Jurkat, Clone E6-1 (cell line): ENCODE measurements around the gene USP6NL.

Experiments
- DNase-seq: peaks from one replicate; pipeline ENCODE4 v3.0.0-alpha.2; 2011; ENCODE audit warnings: low read depth, low spot score
- H3K4me3 ChIP-seq: 2 replicates; pipeline ENCODE4 v1.5.1; 2011; ENCODE audit warnings: mild to moderate bottlenecking, low read length, control low read depth, moderate library complexity

Gene USP6NL

GRCh38 chr10:11598712-11599397, 12.6 kb downstream of the USP6NL start:
- no peak overlapping the region for H3K4me3 ChIP-seq
- DNase-seq, result no peak

GRCh38 chr10:11597470-11597869, 14.0 kb downstream of the USP6NL start:
- no peak for DNase-seq

DNA sequence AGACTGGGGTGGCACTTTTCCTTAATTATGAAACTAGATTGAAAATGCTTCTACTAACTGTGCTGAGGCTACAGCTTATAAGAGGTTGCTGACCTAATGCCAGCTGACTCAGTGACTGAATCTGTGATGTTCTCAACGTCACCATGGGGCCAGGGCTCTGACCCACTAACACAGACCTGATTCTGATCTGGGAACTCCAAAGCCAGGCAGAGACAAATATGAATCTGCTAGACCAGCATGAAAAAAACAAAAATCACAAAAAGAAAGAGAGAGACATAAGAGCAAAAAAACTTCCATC, 16.1 kb downstream of the USP6NL start:
- no peak overlapping the region for H3K4me3 ChIP-seq
- no peak for DNase-seq

More at GRCh38 chr10:11597470-11597869, 14.0 kb downstream of the USP6NL start:
- H3K4me3 ChIP-seq, result no peak overlapping the region

DNA sequence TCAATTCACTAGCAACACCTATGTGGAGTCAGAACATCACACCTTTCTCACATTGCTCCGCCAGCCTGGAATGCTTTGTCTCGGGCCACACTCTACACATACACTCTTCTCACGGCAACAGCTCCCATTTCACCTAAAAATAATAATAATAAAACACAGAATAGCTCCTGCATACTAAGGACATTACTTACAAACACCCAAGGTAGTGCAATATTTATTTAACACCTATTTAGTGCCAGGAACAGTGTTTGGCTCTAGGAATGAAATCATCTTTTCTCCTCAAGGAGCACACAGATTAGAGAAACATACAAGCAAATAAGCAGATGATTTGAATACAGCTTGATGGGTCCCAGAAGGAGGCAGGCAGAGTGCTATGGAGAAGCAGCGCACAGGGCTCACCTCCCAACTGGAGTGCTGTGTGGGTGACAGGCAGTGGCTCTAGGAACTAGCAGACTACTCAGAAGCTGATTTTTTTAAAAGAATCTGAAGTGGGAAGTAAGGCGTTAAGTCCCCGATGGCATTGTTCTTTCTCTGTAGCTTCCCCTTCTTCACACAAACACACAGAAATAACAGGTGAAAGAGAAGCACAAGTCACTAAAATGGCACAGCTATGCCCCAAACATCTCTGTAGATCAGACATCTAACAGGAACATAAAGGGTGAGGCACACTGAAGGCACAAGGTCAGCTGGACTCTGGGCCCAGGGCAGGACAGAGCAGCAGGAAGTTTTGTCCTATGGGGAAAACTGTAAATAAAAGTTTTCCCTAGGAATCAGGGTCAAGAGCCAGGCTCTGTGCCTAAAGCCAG, 16.7 kb downstream of the USP6NL start:
- H3K4me3 ChIP-seq, result no peak overlapping the region
- DNase-seq, result no peak

GRCh38 chr10:11593612-11594011, 17.8 kb downstream of the USP6NL start:
- no peak overlapping the region for H3K4me3 ChIP-seq
- no peak for DNase-seq

DNA sequence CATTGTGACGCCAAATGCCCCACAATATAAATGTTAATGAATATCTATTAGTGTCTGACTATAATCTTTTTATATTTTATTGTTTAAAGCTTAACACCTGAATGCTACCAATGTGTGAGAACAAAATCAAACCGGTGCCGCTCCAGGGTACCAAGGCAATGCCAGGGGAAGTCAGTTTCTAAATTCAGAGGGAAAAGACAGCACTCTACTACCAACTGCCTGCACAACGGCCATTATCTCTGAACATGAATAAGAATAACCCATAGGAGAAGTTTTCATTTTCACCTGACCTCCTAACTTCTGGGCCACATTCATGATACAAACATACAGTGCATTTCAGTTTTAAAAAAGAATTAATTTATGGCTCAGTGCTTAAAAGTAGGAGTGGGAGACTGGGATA, 21.7 kb downstream of the USP6NL start:
- DNase-seq, result no peak

GRCh38 chr10:11588873-11589574, 22.4 kb downstream of the USP6NL start:
- DNase-seq, result no peak
- no peak overlapping the region for H3K4me3 ChIP-seq

More for the DNA sequence above, 21.7 kb downstream of the USP6NL start:
- H3K4me3 ChIP-seq, result no peak overlapping the region

DNA sequence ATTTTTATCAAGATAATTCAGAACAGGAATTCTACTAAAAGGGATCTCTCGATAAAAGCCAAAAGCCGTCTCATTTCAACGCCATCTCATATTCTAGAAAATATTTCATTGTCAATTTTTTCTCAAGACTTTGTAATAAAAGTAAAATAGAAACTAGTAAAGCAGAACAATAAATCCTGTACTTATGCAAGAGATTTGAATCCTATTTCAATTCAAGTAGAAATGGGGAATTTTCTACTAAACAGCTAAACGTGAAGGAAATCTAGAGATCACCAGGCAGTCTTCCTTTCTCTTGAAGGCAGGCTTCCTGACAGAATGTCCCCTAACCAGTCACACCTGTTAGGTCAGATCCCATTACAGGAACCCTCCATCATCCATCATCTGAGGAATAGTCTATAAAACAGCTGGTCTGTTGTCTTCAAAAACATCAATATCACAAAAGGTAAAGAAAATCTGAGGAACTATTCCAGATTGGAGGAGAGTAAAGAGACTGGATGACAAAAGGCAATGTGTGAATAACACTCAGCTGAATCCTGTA, 23.7 kb downstream of the USP6NL start:
- no peak for DNase-seq

GRCh38 chr10:11586170-11586569, 25.3 kb downstream of the USP6NL start:
- DNase-seq, result no peak
- H3K4me3 ChIP-seq, result no peak overlapping the region

More for the DNA sequence above, 23.7 kb downstream of the USP6NL start:
- no peak overlapping the region for H3K4me3 ChIP-seq

DNA sequence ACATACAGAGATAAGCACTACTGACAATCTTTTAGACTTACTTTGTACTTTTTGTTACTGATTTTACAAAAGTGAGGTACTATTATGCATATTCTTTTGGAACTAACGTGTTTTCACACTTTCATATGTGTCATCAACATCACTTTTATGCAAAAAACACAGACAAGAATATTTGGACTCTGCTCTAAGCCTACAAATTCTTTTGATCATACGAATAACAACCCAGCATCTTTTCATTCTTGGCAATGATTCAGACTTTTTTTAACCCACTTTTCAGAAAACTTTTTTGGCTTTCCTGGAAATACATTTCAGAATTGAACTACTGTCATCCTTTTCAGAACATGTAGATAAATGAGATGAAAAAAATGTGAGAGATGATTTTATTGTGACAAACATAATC, 30.2 kb downstream of the USP6NL start:
- no peak overlapping the region for H3K4me3 ChIP-seq
- DNase-seq, result no peak

DNA sequence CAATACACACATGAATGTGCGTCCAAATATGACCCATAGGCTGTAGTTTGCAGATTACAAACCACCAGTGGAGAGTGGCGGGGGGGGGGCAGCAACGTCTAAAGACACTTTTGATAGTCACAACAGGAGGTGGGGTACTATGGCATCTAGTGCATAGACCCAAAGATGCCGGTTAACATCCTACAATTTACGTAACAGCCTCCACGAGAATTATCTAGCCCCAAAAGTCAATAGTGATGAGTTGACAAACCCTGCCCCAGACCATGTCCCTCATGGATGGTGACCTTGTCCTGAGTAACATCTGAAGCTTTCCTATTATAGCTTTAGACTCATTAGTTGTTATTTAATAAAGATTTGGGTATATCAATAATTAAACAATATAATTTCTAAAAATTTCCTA, 31.6 kb downstream of the USP6NL start:
- DNase-seq, result no peak

DNA sequence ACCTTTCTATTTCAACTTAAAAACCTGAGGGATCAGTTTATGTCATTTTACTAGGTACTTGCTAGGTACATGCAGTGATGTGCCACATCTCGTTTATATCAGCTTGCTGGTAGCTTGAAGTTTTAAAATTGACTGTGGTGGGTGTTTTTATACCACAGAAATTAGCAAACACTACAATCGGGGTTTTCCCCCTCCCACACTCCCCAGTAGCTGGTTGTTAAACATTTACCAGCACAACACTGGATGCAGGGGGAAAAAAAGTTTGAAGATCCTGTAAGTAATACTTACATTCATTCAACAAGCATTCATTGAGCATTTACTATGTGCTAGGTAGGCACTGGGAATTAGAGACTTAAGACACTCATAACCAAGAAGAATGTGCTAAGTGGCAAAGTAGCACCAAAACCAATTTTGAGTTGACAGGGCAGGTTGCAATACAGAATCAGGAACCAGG, 32.6 kb downstream of the USP6NL start:
- DNase-seq, result no peak

More for the DNA sequence above, 31.6 kb downstream of the USP6NL start:
- no peak overlapping the region for H3K4me3 ChIP-seq

DNA sequence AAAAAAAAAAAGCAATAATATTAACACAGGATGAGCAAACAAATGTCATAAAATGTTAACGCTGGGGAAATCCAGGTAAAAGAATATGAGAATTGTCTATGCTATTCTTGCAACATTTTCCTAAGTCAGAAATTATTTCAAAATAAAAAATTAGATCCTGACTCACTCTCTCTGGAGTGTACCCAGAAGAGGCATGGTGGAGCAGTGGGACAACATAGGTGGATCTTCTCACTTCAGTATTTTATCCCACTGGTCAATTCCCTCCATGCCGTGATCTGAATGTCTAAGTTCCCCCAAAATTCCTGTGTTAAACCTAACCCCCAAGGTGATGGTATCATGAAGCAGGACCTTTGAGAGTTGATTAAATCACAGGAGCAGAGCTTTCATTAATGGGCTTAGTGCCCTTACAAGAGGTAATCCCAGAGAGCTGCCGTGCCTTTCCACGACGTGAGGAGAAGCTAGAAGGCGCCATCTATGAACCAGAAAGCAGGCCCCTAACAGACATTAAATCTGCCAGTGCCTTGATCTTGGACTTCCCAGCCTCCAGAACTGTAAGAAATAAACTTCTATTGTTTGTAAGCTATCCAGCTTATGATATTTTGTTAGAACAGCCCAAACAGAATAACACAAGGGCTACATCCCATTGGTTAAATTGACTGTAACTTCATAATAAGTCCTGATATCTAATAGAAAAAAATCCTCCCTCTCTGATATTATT, 35.2 kb downstream of the USP6NL start:
- no peak for DNase-seq
- H3K4me3 ChIP-seq, result no peak overlapping the region

More for the DNA sequence above, 32.6 kb downstream of the USP6NL start:
- H3K4me3 ChIP-seq, result no peak overlapping the region

DNA sequence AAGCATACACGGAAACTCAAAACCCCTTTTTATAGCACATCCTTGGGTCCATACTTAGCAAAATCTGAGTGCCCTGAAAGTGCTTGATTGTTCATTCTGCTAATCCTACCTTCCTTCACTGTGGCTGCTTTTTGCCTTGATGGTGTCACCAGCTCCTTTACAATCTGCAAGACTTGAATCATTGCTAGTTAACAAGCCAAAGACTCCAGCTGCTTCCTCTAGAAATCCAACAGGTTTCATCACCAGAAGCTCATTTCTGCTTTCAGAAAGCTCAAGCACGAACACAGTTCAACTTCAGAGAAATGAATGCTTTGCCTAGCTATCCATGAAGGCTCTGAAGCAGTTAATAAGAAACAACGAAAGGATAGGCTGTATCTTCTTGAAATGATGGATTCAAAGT, 38.0 kb downstream of the USP6NL start:
- DNase-seq, result no peak
- H3K4me3 ChIP-seq, result no peak overlapping the region

- no peak overlapping the region for H3K4me3 ChIP-seq
- no peak for DNase-seq
These were observed 40.7 kb downstream of the USP6NL start for GRCh38 chr10:11570751-11571150.

GRCh38 chr10:11569471-11569870, 42.0 kb downstream of the USP6NL start:
- no peak for DNase-seq
- no peak overlapping the region for H3K4me3 ChIP-seq

GRCh38 chr10:11568578-11568977, 42.9 kb downstream of the USP6NL start:
- no peak overlapping the region for H3K4me3 ChIP-seq
- DNase-seq, result no peak

GRCh38 chr10:11564741-11565140, 46.7 kb downstream of the USP6NL start:
- no peak for DNase-seq
- no peak overlapping the region for H3K4me3 ChIP-seq

- no peak for DNase-seq
- H3K4me3 ChIP-seq, result no peak overlapping the region
These were observed 47.5 kb downstream of the USP6NL start for GRCh38 chr10:11563936-11564335.
